Measurements from ENCODE around the gene RAB25.

GRCh38 chr1:156019946-156020292, 41.0 kb upstream of the RAB25 start:
- TF ChIP-seq, protein P1, sequence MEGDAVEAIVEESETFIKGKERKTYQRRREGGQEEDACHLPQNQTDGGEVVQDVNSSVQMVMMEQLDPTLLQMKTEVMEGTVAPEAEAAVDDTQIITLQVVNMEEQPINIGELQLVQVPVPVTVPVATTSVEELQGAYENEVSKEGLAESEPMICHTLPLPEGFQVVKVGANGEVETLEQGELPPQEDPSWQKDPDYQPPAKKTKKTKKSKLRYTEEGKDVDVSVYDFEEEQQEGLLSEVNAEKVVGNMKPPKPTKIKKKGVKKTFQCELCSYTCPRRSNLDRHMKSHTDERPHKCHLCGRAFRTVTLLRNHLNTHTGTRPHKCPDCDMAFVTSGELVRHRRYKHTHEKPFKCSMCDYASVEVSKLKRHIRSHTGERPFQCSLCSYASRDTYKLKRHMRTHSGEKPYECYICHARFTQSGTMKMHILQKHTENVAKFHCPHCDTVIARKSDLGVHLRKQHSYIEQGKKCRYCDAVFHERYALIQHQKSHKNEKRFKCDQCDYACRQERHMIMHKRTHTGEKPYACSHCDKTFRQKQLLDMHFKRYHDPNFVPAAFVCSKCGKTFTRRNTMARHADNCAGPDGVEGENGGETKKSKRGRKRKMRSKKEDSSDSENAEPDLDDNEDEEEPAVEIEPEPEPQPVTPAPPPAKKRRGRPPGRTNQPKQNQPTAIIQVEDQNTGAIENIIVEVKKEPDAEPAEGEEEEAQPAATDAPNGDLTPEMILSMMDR (IDR thresholded peaks at IDR 0.05; ENCODE audit: low read depth, low read length, missing input control), result no peak
- TF ChIP-seq, protein P2, sequence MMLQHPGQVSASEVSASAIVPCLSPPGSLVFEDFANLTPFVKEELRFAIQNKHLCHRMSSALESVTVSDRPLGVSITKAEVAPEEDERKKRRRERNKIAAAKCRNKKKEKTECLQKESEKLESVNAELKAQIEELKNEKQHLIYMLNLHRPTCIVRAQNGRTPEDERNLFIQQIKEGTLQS (IDR thresholded peaks at IDR 0.05), result no peak
- TF ChIP-seq SP1 (IDR thresholded peaks at IDR 0.05) (no peak), MAX (IDR thresholded peaks at IDR 0.05) (no peak), NR2F2 (IDR thresholded peaks at IDR 0.05) (no peak), GABPA (IDR thresholded peaks at IDR 0.05 in 1 of 2, conservative IDR thresholded peaks at IDR 0.05 in 1 of 2) (no peak), HNF4G (IDR thresholded peaks at IDR 0.05) (no peak), RAD21 (IDR thresholded peaks at IDR 0.05) (no peak), YY1 (IDR thresholded peaks at IDR 0.05) (no peak), JUND (IDR thresholded peaks at IDR 0.05) (no peak), REST (IDR thresholded peaks at IDR 0.05) (no peak), EGR1 (IDR thresholded peaks at IDR 0.05; ENCODE audit: low read depth in 2 of 2) (no peak), FOXA1 (IDR thresholded peaks at IDR 0.05) (no peak)
- TF ChIP-seq, protein P3, sequence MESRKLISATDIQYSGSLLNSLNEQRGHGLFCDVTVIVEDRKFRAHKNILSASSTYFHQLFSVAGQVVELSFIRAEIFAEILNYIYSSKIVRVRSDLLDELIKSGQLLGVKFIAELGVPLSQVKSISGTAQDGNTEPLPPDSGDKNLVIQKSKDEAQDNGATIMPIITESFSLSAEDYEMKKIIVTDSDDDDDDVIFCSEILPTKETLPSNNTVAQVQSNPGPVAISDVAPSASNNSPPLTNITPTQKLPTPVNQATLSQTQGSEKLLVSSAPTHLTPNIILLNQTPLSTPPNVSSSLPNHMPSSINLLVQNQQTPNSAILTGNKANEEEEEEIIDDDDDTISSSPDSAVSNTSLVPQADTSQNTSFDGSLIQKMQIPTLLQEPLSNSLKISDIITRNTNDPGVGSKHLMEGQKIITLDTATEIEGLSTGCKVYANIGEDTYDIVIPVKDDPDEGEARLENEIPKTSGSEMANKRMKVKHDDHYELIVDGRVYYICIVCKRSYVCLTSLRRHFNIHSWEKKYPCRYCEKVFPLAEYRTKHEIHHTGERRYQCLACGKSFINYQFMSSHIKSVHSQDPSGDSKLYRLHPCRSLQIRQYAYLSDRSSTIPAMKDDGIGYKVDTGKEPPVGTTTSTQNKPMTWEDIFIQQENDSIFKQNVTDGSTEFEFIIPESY (IDR thresholded peaks at IDR 0.05), result no peak
